ENCODE measurements around the gene LUC7L2. TPM values are rescaled to one million over a fixed set of nuclear protein-coding genes. Genes with fewer than 3 reads are reported as not detected.

LUC7L2 gene
- total RNA-seq, 1 donor, result 105 TPM

- Histone ChIP-seq H3K4me1 (ENCODE audit: insufficient read depth, low read length) (peaks cover 16% of the 10 kb centered on the region), H3K9me3 (ENCODE audit: low read depth, low read length) (no peaks in the 10 kb centered on the region), H3K27me3 (ENCODE audit: insufficient read depth, low read length) (no peaks in the 10 kb centered on the region), H3K4me3 (ENCODE audit: low read length) (no peak overlapping the region)
These were observed 6.7 kb downstream of the LUC7L2 start for GRCh38 chr7:139366400-139366799.

- H3K4me3 ChIP-seq (ENCODE audit: low read length), result no peak overlapping the region
- peaks cover 6% of the 10 kb centered on the region for H3K4me1 ChIP-seq (ENCODE audit: insufficient read depth, low read length)
These were observed 7.9 kb downstream of the LUC7L2 start for GRCh38 chr7:139367438-139368155.

GRCh38 chr7:139370301-139370942 lies 10.7 kb downstream of the LUC7L2 start:
- no peaks in the 10 kb centered on the region for H3K9me3 ChIP-seq (ENCODE audit: low read depth, low read length)
- H3K4me3 ChIP-seq (ENCODE audit: low read length), result no peak overlapping the region
- no peaks in the 10 kb centered on the region for H3K27me3 ChIP-seq (ENCODE audit: insufficient read depth, low read length)
- H3K4me1 ChIP-seq (ENCODE audit: insufficient read depth, low read length), result no peaks in the 10 kb centered on the region

More at GRCh38 chr7:139367438-139368155, 7.9 kb downstream of the LUC7L2 start:
- no peaks in the 10 kb centered on the region for H3K9me3 ChIP-seq (ENCODE audit: low read depth, low read length)
- no peaks in the 10 kb centered on the region for H3K27me3 ChIP-seq (ENCODE audit: insufficient read depth, low read length)

- Histone ChIP-seq H3K27me3 (ENCODE audit: insufficient read depth, low read length) (no peaks in the 10 kb centered on the region), H3K9me3 (ENCODE audit: low read depth, low read length) (no peaks in the 10 kb centered on the region), H3K4me3 (ENCODE audit: low read length) (no peak overlapping the region), H3K4me1 (ENCODE audit: insufficient read depth, low read length) (no peaks in the 10 kb centered on the region)
These were observed 11.2 kb downstream of the LUC7L2 start for GRCh38 chr7:139370943-139371313.

- H3K4me3 ChIP-seq (ENCODE audit: low read length), result no peak overlapping the region
- no peaks in the 10 kb centered on the region for H3K4me1 ChIP-seq (ENCODE audit: insufficient read depth, low read length)
- H3K9me3 ChIP-seq (ENCODE audit: low read depth, low read length), result no peaks in the 10 kb centered on the region
- no peaks in the 10 kb centered on the region for H3K27me3 ChIP-seq (ENCODE audit: insufficient read depth, low read length)
These were observed 14.6 kb downstream of the LUC7L2 start for GRCh38 chr7:139374246-139374645.

GRCh38 chr7:139382439-139382838 lies 22.7 kb downstream of the LUC7L2 start:
- no peaks in the 10 kb centered on the region for H3K27me3 ChIP-seq (ENCODE audit: insufficient read depth, low read length)
- no peaks in the 10 kb centered on the region for H3K9me3 ChIP-seq (ENCODE audit: low read depth, low read length)
- no peaks in the 10 kb centered on the region for H3K4me1 ChIP-seq (ENCODE audit: insufficient read depth, low read length)
- H3K4me3 ChIP-seq (ENCODE audit: low read length), result no peak overlapping the region

GRCh38 chr7:139384611-139385010 lies 24.9 kb downstream of the LUC7L2 start:
- Histone ChIP-seq H3K27me3 (ENCODE audit: insufficient read depth, low read length) (no peaks in the 10 kb centered on the region), H3K4me3 (ENCODE audit: low read length) (no peak overlapping the region), H3K4me1 (ENCODE audit: insufficient read depth, low read length) (no peaks in the 10 kb centered on the region), H3K9me3 (ENCODE audit: low read depth, low read length) (no peaks in the 10 kb centered on the region)

GRCh38 chr7:139387594-139387993 lies 27.9 kb downstream of the LUC7L2 start:
- Histone ChIP-seq H3K4me3 (ENCODE audit: low read length) (no peak overlapping the region), H3K4me1 (ENCODE audit: insufficient read depth, low read length) (no peaks in the 10 kb centered on the region), H3K9me3 (ENCODE audit: low read depth, low read length) (no peaks in the 10 kb centered on the region), H3K27me3 (ENCODE audit: insufficient read depth, low read length) (no peaks in the 10 kb centered on the region)

- no peaks in the 10 kb centered on the region for H3K9me3 ChIP-seq (ENCODE audit: low read depth, low read length)
- peaks cover 3% of the 10 kb centered on the region for H3K4me1 ChIP-seq (ENCODE audit: insufficient read depth, low read length)
- H3K27me3 ChIP-seq (ENCODE audit: insufficient read depth, low read length), result no peaks in the 10 kb centered on the region
- no peak overlapping the region for H3K4me3 ChIP-seq (ENCODE audit: low read length)
These were observed 29.4 kb downstream of the LUC7L2 start for GRCh38 chr7:139389091-139389490.

GRCh38 chr7:139389774-139390173 lies 30.1 kb downstream of the LUC7L2 start:
- Histone ChIP-seq H3K27me3 (ENCODE audit: insufficient read depth, low read length) (no peaks in the 10 kb centered on the region), H3K4me1 (ENCODE audit: insufficient read depth, low read length) (peaks cover 6% of the 10 kb centered on the region), H3K4me3 (ENCODE audit: low read length) (no peak overlapping the region), H3K9me3 (ENCODE audit: low read depth, low read length) (no peaks in the 10 kb centered on the region)

GRCh38 chr7:139393621-139394211 lies 34.0 kb downstream of the LUC7L2 start:
- Histone ChIP-seq H3K9me3 (ENCODE audit: low read depth, low read length) (no peaks in the 10 kb centered on the region), H3K4me3 (ENCODE audit: low read length) (no peak overlapping the region), H3K27me3 (ENCODE audit: insufficient read depth, low read length) (no peaks in the 10 kb centered on the region), H3K4me1 (ENCODE audit: insufficient read depth, low read length) (peaks cover 8% of the 10 kb centered on the region)

- Histone ChIP-seq H3K9me3 (ENCODE audit: low read depth, low read length) (no peaks in the 10 kb centered on the region), H3K27me3 (ENCODE audit: insufficient read depth, low read length) (no peaks in the 10 kb centered on the region), H3K4me3 (ENCODE audit: low read length) (no peak overlapping the region), H3K4me1 (ENCODE audit: insufficient read depth, low read length) (peaks cover 8% of the 10 kb centered on the region)
These were observed 34.8 kb downstream of the LUC7L2 start for GRCh38 chr7:139394540-139394939.

GRCh38 chr7:139396323-139396951 lies 36.7 kb downstream of the LUC7L2 start:
- Histone ChIP-seq H3K4me1 (ENCODE audit: insufficient read depth, low read length) (peaks cover 8% of the 10 kb centered on the region), H3K27me3 (ENCODE audit: insufficient read depth, low read length) (no peaks in the 10 kb centered on the region), H3K4me3 (ENCODE audit: low read length) (no peak overlapping the region), H3K9me3 (ENCODE audit: low read depth, low read length) (no peaks in the 10 kb centered on the region)

GRCh38 chr7:139397192-139397591 lies 37.5 kb downstream of the LUC7L2 start:
- Histone ChIP-seq H3K4me1 (ENCODE audit: insufficient read depth, low read length) (peaks cover 8% of the 10 kb centered on the region), H3K4me3 (ENCODE audit: low read length) (no peak overlapping the region), H3K27me3 (ENCODE audit: insufficient read depth, low read length) (no peaks in the 10 kb centered on the region), H3K9me3 (ENCODE audit: low read depth, low read length) (no peaks in the 10 kb centered on the region)

GRCh38 chr7:139403601-139404000 lies 43.9 kb downstream of the LUC7L2 start:
- H3K27me3 ChIP-seq (ENCODE audit: insufficient read depth, low read length), result no peaks in the 10 kb centered on the region
- no peak overlapping the region for H3K4me3 ChIP-seq (ENCODE audit: low read length)
- H3K4me1 ChIP-seq (ENCODE audit: insufficient read depth, low read length), result no peaks in the 10 kb centered on the region
- H3K9me3 ChIP-seq (ENCODE audit: low read depth, low read length), result no peaks in the 10 kb centered on the region
